ENCODE data around the gene TASP1. TPM values are rescaled to one million over a fixed set of nuclear protein-coding genes. Genes with fewer than 3 reads are reported as not detected.

Gene TASP1
- total and polyA plus RNA-seq, 2 donors (not counting 3 experiments of a cell fraction or from before 2014, with no cell fraction given) = 3.5 to 8.9 TPM

DNA sequence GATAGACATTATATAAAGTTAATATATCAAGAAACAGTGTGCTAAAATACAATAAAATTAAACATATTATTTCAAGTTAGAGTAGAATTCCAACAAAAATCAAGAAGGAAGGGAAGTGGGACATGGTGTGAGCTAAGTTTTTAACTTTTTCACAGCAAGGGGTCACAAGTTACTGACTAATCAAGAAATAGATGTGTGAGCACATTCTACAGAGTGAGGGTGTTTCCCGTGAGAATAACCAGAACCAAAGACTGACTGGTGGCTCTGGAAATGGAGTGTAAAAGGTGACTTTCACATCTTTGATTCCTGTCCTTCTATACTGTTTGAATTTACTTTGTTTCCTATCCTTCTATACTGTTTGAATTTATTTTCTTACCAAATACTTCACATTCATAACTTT is 206.6 kb downstream of the TASP1 start:
- Histone ChIP-seq H4K20me1 (replicated peaks; ENCODE audit: control insufficient read depth, extremely low read depth, insufficient read depth, low read length) (no peaks in the 10 kb centered on the region), H3K9ac (replicated peaks; ENCODE audit: extremely low read depth, insufficient read depth, low read length) (no peak overlapping the region), H3K4me2 (ENCODE audit: insufficient read depth, low read length) (no peak overlapping the region), H3K9me3 (replicated peaks; ENCODE audit: control insufficient read depth, insufficient read depth, low read length) (no peaks in the 10 kb centered on the region), H3K36me3 (ENCODE audit: control insufficient read depth in 2 of 2, extremely low read depth in 1 of 2, insufficient read depth in 2 of 2, low read length in 2 of 2) (no peaks in the 10 kb centered on the region), H2AFZ (ENCODE audit: low read depth, low read length) (no peak overlapping the region), H3K4me3 (replicated peaks in 1 of 3; ENCODE audit: insufficient read depth in 1 of 3, low read depth in 1 of 3, low read length in 3 of 3) (no peak overlapping the region), H3K4me1 (ENCODE audit: control insufficient read depth, extremely low read depth, insufficient read depth, low read length) (no peaks in the 10 kb centered on the region), H3K79me2 (ENCODE audit: control insufficient read depth, insufficient read depth, low read length) (no peaks in the 10 kb centered on the region), H3K27me3 (ENCODE audit: control insufficient read depth in 2 of 2, insufficient read depth in 2 of 2, low read length in 2 of 2) (no peaks in the 10 kb centered on the region), H3K9me1 (replicated peaks; ENCODE audit: control insufficient read depth, extremely low read depth, insufficient read depth, low read length) (no peaks in the 10 kb centered on the region), H3K27ac (ENCODE audit: insufficient read depth, low read depth, low read length) (no peak overlapping the region)
- no TSS peak for BruUV-seq (replicated peaks)
- FAIRE-seq (no peak), DNase-seq (ENCODE audit: low read depth, low spot score) (no peak)
- intact Hi-C loops (cut with micrococcal nuclease) = no loop called here
- dilution Hi-C loops (cut with MboI; ENCODE audit: extremely low pct_ligation_motif_present, low sequenced_read_pairs) = no loop called here
- TF ChIP-seq FOS (IDR thresholded peaks at IDR 0.05; ENCODE audit: borderline replicate concordance, insufficient read depth, low read length) = no peak
- POLR2A ChIA-PET = no interaction called here
- CTCF ChIA-PET = interaction anchor here (1.0 kb wide), 1 partner anchor 114 kb away, joined by 3 read pairs; no protein-coding TSS in a partner anchor

DNA sequence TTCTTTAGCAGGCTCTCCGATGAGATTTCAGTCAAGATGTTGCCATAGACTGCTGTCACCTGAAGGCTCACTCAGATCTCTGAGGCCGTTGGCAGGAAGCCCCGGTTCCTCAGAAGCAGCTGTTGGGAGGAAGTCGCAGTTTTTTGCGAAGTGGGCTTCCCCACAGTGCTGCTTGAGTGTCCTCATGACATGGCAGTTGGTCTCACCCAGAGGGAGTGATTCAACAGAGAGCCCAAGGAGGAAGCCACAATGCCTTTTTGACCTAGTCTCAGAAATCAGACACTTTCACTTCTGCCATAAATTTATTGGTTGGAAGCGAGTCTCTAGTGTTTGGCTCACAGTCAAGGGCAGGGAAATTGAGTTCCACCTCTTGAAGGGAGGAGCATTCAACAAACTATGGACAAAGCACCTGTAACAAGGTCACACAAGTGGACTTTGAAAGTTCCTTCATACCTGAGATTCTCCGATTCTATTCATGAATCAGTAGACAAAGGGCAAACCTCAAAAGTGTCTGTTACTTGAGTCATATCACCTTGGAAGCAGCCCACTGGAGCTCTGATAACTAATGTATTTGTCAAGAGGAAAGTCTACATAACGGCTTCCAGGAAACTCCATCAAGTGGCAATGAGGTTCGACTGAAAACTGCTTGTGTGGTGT is 208.3 kb downstream of the TASP1 start:
- Histone ChIP-seq H3K36me3 (ENCODE audit: control insufficient read depth in 2 of 2, extremely low read depth in 1 of 2, insufficient read depth in 2 of 2, low read length in 2 of 2) (no peaks in the 10 kb centered on the region), H3K27ac (ENCODE audit: insufficient read depth, low read depth, low read length) (no peak overlapping the region), H3K4me2 (ENCODE audit: insufficient read depth, low read length) (no peak overlapping the region), H3K4me3 (replicated peaks in 1 of 3; ENCODE audit: insufficient read depth in 1 of 3, low read depth in 1 of 3, low read length in 3 of 3) (no peak overlapping the region), H3K9ac (replicated peaks; ENCODE audit: extremely low read depth, insufficient read depth, low read length) (no peak overlapping the region), H3K9me3 (replicated peaks; ENCODE audit: control insufficient read depth, insufficient read depth, low read length) (no peaks in the 10 kb centered on the region), H4K20me1 (replicated peaks; ENCODE audit: control insufficient read depth, extremely low read depth, insufficient read depth, low read length) (no peaks in the 10 kb centered on the region), H3K79me2 (ENCODE audit: control insufficient read depth, insufficient read depth, low read length) (no peaks in the 10 kb centered on the region), H3K4me1 (ENCODE audit: control insufficient read depth, extremely low read depth, insufficient read depth, low read length) (no peaks in the 10 kb centered on the region), H3K27me3 (ENCODE audit: control insufficient read depth in 2 of 2, insufficient read depth in 2 of 2, low read length in 2 of 2) (no peaks in the 10 kb centered on the region), H3K9me1 (replicated peaks; ENCODE audit: control insufficient read depth, extremely low read depth, insufficient read depth, low read length) (no peaks in the 10 kb centered on the region), H2AFZ (ENCODE audit: low read depth, low read length) (no peak overlapping the region)
- no peak for TF ChIP-seq EZH2 (IDR thresholded peaks at IDR 0.05; ENCODE audit: borderline replicate concordance, low read depth, low read length, severe bottlenecking)
- TF ChIP-seq MYC (IDR thresholded peaks at IDR 0.05; ENCODE audit: low read depth, low read length) = no peak
- no peak for TF ChIP-seq JUN (IDR thresholded peaks at IDR 0.05; ENCODE audit: borderline replicate concordance, insufficient read depth, insufficient read length, low read depth)
- TF ChIP-seq POLR2AphosphoS5 (IDR thresholded peaks at IDR 0.05; ENCODE audit: insufficient read depth, low read depth, low read length) = no peak
- no peak for TF ChIP-seq POLR2A (IDR thresholded peaks at IDR 0.05; ENCODE audit: low read depth, low read length)
- no peak for TF ChIP-seq FOS (IDR thresholded peaks at IDR 0.05; ENCODE audit: borderline replicate concordance, insufficient read depth, low read length)
- TF ChIP-seq GATA2 (IDR thresholded peaks at IDR 0.05; ENCODE audit: insufficient read depth, insufficient read length, low read depth, low read length) = no peak
- TF ChIP-seq, protein P1, sequence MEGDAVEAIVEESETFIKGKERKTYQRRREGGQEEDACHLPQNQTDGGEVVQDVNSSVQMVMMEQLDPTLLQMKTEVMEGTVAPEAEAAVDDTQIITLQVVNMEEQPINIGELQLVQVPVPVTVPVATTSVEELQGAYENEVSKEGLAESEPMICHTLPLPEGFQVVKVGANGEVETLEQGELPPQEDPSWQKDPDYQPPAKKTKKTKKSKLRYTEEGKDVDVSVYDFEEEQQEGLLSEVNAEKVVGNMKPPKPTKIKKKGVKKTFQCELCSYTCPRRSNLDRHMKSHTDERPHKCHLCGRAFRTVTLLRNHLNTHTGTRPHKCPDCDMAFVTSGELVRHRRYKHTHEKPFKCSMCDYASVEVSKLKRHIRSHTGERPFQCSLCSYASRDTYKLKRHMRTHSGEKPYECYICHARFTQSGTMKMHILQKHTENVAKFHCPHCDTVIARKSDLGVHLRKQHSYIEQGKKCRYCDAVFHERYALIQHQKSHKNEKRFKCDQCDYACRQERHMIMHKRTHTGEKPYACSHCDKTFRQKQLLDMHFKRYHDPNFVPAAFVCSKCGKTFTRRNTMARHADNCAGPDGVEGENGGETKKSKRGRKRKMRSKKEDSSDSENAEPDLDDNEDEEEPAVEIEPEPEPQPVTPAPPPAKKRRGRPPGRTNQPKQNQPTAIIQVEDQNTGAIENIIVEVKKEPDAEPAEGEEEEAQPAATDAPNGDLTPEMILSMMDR (IDR thresholded peaks at IDR 0.05; ENCODE audit: extremely low read depth in 1 of 2, insufficient read depth in 1 of 2, low read depth in 1 of 2, low read length in 2 of 2) = no peak
- TF ChIP-seq, protein P2, sequence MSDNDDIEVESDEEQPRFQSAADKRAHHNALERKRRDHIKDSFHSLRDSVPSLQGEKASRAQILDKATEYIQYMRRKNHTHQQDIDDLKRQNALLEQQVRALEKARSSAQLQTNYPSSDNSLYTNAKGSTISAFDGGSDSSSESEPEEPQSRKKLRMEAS (IDR thresholded peaks at IDR 0.05; ENCODE audit: insufficient read depth, insufficient read length) = no peak
- dilution Hi-C loops (cut with MboI; ENCODE audit: extremely low pct_ligation_motif_present, low sequenced_read_pairs) (no loop called here), intact Hi-C loops (cut with micrococcal nuclease) (no loop called here)
- DNase-seq (ENCODE audit: low read depth, low spot score) (no peak), FAIRE-seq (no peak)
- ChIA-PET CTCF (no interaction called here), POLR2A (no interaction called here)
- BruUV-seq (replicated peaks) = no TSS peak

Data from endothelial cell of umbilical vein (primary cell).